Chondrocyte (in vitro differentiated cells): Measurements from ENCODE around the gene ADGRA1. TPM values are rescaled to one million over a fixed set of nuclear protein-coding genes. Genes with fewer than 3 reads are reported as not detected.
"Not testable (repeated sequence)": the region's sequence is repeated elsewhere in the genome, so short reads cannot be mapped to it uniquely, and the experiment has no call there.

Experiments used
- DNase-seq: peaks from one replicate; pipeline ENCODE4 v3.0.0; 2021; ENCODE audit warnings: mixed read lengths, low spot score
- H3K27ac Mint-ChIP-seq: one replicate; pipeline ENCODE4 v1.8.0; 2021; ENCODE audit warnings: mild to moderate bottlenecking, moderate library complexity, mixed read lengths; ENCODE audit not compliant: unreplicated experiment
- H3K27me3 Mint-ChIP-seq: 2 replicates; pipeline ENCODE4 v1.8.0; 2021; ENCODE audit warnings: low read depth, mixed read lengths
- H3K36me3 Mint-ChIP-seq: 2 replicates; pipeline ENCODE4 v1.8.0; 2021; ENCODE audit warnings: low read depth, mixed read lengths
- H3K4me1 Mint-ChIP-seq: 2 replicates; pipeline ENCODE4 v1.8.0; 2021; ENCODE audit warnings: low read depth, mild to moderate bottlenecking, mixed read lengths
- H3K4me3 Mint-ChIP-seq: one replicate; pipeline ENCODE4 v1.8.0; 2021; ENCODE audit warnings: mild to moderate bottlenecking, moderate library complexity, mixed read lengths; ENCODE audit not compliant: unreplicated experiment
- H3K9me3 Mint-ChIP-seq: 2 replicates; pipeline ENCODE4 v1.8.0; 2021; ENCODE audit warnings: low read depth, mixed read lengths
- CTCF ChIP-seq: fragments of 200-600 bp; sonication (generic); IDR thresholded peaks from 2 replicates; pipeline ENCODE4 v1.5.0; 2021; ENCODE audit warnings: antibody characterized with exemption, mild to moderate bottlenecking, moderate library complexity
- total RNA-seq: library from RNA; stranded (reverse); gene quantifications from 3 replicates; pipeline ENCODE4 v1.2.1, GENCODE V29; 2021

ADGRA1 gene
- total RNA-seq, 1 donor from 2014 or later = not detected

GRCh38 chr10:133133471-133134231 is 45.9 kb downstream of the ADGRA1 start:
- Mint-ChIP-seq H3K4me3 (no peak overlapping the region), H3K27ac (no peak overlapping the region), H3K4me1 (no peaks in the 10 kb centered on the region), H3K9me3 (no peaks in the 10 kb centered on the region), H3K36me3 (no peaks in the 10 kb centered on the region), H3K27me3 (peaks cover 8% of the 10 kb centered on the region)
- no peak for TF ChIP-seq CTCF
- peak; percentile 88 for DNase-seq

DNA sequence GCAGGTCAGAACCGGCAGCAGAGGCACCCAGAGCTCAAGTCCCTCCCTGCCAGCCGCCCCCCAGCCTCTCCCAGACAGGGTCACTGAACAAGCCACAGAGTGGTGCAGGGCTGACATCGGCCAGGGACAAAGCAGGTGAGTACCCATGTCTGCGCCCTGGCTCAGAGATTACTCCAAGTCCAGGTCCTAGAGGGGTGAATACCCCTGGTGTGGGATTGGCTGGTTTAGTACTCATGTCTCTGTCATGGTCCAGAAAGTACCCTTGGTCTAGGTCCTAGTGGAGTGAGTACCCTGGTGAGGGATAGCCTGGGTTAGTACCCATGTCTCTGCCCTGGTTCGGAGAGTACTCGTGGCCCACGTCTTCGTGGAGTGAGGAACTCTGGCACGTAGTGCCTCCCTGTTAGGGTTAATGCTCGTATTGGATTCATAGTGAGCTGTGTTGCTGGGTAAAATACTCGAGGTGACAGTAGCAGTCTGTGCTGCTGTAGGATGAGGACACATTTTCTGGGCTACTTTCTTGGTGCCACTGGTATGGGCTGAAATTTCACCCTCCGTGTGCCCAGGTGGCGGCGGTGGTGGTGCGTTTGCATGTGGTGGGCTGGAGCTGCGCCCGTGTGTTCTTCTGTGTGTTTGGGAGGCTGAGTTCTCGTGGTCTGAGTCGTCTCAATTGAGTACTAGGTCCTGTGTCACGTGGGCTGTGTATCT is 46.8 kb downstream of the ADGRA1 start:
- H3K4me3 Mint-ChIP-seq = no peak overlapping the region
- no peaks in the 10 kb centered on the region for H3K9me3 Mint-ChIP-seq
- no peaks in the 10 kb centered on the region for H3K36me3 Mint-ChIP-seq
- peaks cover 8% of the 10 kb centered on the region for H3K27me3 Mint-ChIP-seq
- DNase-seq = peak; percentile 86
- no peak overlapping the region for H3K27ac Mint-ChIP-seq
- H3K4me1 Mint-ChIP-seq = no peaks in the 10 kb centered on the region
- no peak for TF ChIP-seq CTCF

- no peak overlapping the region for H3K27ac Mint-ChIP-seq
- TF ChIP-seq CTCF = no peak
- no peaks in the 10 kb centered on the region for H3K36me3 Mint-ChIP-seq
- DNase-seq = peak; percentile 74
- H3K4me3 Mint-ChIP-seq = no peak overlapping the region
- H3K27me3 Mint-ChIP-seq = peaks cover 8% of the 10 kb centered on the region
- H3K4me1 Mint-ChIP-seq = no peaks in the 10 kb centered on the region
- no peaks in the 10 kb centered on the region for H3K9me3 Mint-ChIP-seq
These were observed 47.4 kb downstream of the ADGRA1 start for GRCh38 chr10:133135116-133135465.

- not testable (repeated sequence) for H3K36me3 Mint-ChIP-seq, H3K4me3 Mint-ChIP-seq, H3K27ac Mint-ChIP-seq, H3K27me3 Mint-ChIP-seq, H3K4me1 Mint-ChIP-seq, H3K9me3 Mint-ChIP-seq
- peak; percentile 51 for DNase-seq
These were observed 49.9 kb downstream of the ADGRA1 start for GRCh38 chr10:133137486-133138145.

DNA sequence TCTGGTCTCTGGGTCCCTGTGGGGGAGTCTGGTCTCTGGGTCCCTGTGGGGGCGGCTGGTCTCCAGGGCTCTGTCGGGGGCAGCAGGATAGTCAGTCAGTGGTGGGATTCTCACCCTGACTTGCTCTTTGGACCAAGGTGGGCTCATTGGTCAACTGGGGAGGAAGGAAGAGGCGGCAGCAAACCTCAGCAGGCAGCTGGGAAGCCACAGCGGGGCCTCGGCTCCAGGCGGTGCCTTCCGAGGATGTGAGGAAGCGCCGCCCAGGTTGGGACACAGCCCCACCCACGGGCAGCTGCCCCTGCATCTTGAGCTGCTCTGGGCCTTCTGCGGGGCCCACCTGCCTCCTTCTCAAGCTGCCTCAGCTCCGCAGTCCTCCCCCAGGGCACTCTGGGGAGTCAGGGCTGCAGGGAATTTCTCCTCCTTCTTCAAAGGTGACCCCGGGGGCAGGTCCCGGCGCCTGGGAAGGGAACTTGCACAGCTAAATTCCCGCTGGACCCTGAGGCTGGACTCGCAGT is 51.9 kb downstream of the ADGRA1 start:
- Mint-ChIP-seq H3K4me3 (no peak overlapping the region), H3K4me1 (peaks cover 7% of the 10 kb centered on the region), H3K36me3 (no peaks in the 10 kb centered on the region), H3K27ac (no peak overlapping the region), H3K9me3 (no peaks in the 10 kb centered on the region), H3K27me3 (peaks cover 10% of the 10 kb centered on the region)
- peak; percentile 82 for DNase-seq
- no peak for TF ChIP-seq CTCF
